GM18873 (cell line): ENCODE results near the gene GAREM1.

Experiments used
- ATAC-seq: cut with Tn5 transposase; IDR thresholded peaks from one replicate; pipeline ENCODE4 v1.9.1; 2021; ENCODE audit warnings: mild to moderate bottlenecking, moderate library complexity, moderate number of reproducible peaks; ENCODE audit not compliant: unreplicated experiment, low FRiP score

Gene GAREM1

GRCh38 chr18:32459361-32460101 is 11.2 kb downstream of the GAREM1 start:
- no peak for ATAC-seq

- no peak for ATAC-seq
These were observed 15.3 kb downstream of the GAREM1 start for GRCh38 chr18:32455361-32455760.

- ATAC-seq = no peak
These were observed 16.1 kb downstream of the GAREM1 start for GRCh38 chr18:32454593-32454992.

GRCh38 chr18:32450874-32451273 is 19.8 kb downstream of the GAREM1 start:
- no peak for ATAC-seq

- no peak for ATAC-seq
These were observed 20.5 kb downstream of the GAREM1 start for GRCh38 chr18:32450026-32450691.

GRCh38 chr18:32446780-32447179 is 23.9 kb downstream of the GAREM1 start:
- no peak for ATAC-seq

- ATAC-seq = no peak
These were observed 24.8 kb downstream of the GAREM1 start for GRCh38 chr18:32445846-32446245.

GRCh38 chr18:32443706-32444215 is 26.9 kb downstream of the GAREM1 start:
- ATAC-seq = no peak

- ATAC-seq = no peak
These were observed 27.5 kb downstream of the GAREM1 start for GRCh38 chr18:32443033-32443705.

- ATAC-seq = no peak
These were observed 28.1 kb downstream of the GAREM1 start for GRCh38 chr18:32442575-32442974.

- ATAC-seq = no peak
These were observed 29.1 kb downstream of the GAREM1 start for GRCh38 chr18:32441533-32441932.

- no peak for ATAC-seq
These were observed 30.2 kb downstream of the GAREM1 start for GRCh38 chr18:32440518-32440917.

GRCh38 chr18:32439802-32440201 is 30.9 kb downstream of the GAREM1 start:
- ATAC-seq = no peak

GRCh38 chr18:32439241-32439640 is 31.4 kb downstream of the GAREM1 start:
- ATAC-seq = no peak

GRCh38 chr18:32438173-32438572 is 32.5 kb downstream of the GAREM1 start:
- no peak for ATAC-seq

GRCh38 chr18:32437100-32437834 is 33.4 kb downstream of the GAREM1 start:
- ATAC-seq = no peak

GRCh38 chr18:32435631-32436500 is 34.8 kb downstream of the GAREM1 start:
- ATAC-seq = no peak

GRCh38 chr18:32431753-32432152 is 38.9 kb downstream of the GAREM1 start:
- ATAC-seq = no peak

- no peak for ATAC-seq
These were observed 41.3 kb downstream of the GAREM1 start for GRCh38 chr18:32429402-32429801.
